ENCODE measurements around the gene NKD1.

The NKD1 gene

GRCh38 chr16:50616386-50616785 lies 68.2 kb downstream of the NKD1 start:
- DNase-seq: no peak

GRCh38 chr16:50616883-50617645 lies 68.9 kb downstream of the NKD1 start:
- no peak for DNase-seq

- no peak for DNase-seq
These were observed 69.5 kb downstream of the NKD1 start for GRCh38 chr16:50617646-50618184.

- DNase-seq: no peak
These were observed 70.2 kb downstream of the NKD1 start for GRCh38 chr16:50618238-50618918.

- DNase-seq: no peak
These were observed 71.7 kb downstream of the NKD1 start for GRCh38 chr16:50619702-50620491.

- DNase-seq: no peak
These were observed 72.7 kb downstream of the NKD1 start for GRCh38 chr16:50620646-50621451.

- DNase-seq: no peak
These were observed 73.2 kb downstream of the NKD1 start for GRCh38 chr16:50621452-50621792.

GRCh38 chr16:50622029-50622428 lies 73.8 kb downstream of the NKD1 start:
- no peak for DNase-seq

- DNase-seq: no peak
These were observed 74.6 kb downstream of the NKD1 start for GRCh38 chr16:50622643-50623369.

- DNase-seq: no peak
These were observed 76.3 kb downstream of the NKD1 start for GRCh38 chr16:50624449-50624970.

GRCh38 chr16:50625374-50625773 lies 77.2 kb downstream of the NKD1 start:
- DNase-seq: no peak

- DNase-seq: no peak
These were observed 78.7 kb downstream of the NKD1 start for GRCh38 chr16:50626868-50627267.

GRCh38 chr16:50627419-50627818 lies 79.2 kb downstream of the NKD1 start:
- DNase-seq: no peak

GRCh38 chr16:50628156-50628802 lies 80.1 kb downstream of the NKD1 start:
- no peak for DNase-seq

GRCh38 chr16:50629334-50629733 lies 81.1 kb downstream of the NKD1 start:
- no peak for DNase-seq

- DNase-seq: no peak
These were observed 82.3 kb downstream of the NKD1 start for GRCh38 chr16:50630394-50631020.

GRCh38 chr16:50631249-50631984 lies 83.2 kb downstream of the NKD1 start:
- DNase-seq: no peak

- no peak for DNase-seq
These were observed 83.9 kb downstream of the NKD1 start for GRCh38 chr16:50631985-50632576.

Data from NCI-H187 (cell line).